Fibroblast of pulmonary artery (primary cell): ENCODE measurements around the gene TCF7L2.

Source experiments
- DNase-seq: peaks from one replicate; pipeline ENCODE4 v3.0.0-alpha.2; 2010; ENCODE audit warnings: low read depth
- H3K4me3 ChIP-seq: replicated peaks from 2 replicates; pipeline ENCODE4 v1.5.1; 2011; ENCODE audit warnings: low read depth, mild to moderate bottlenecking, control low read depth, low read length, moderate library complexity
- TF ChIP-seq, protein P1 (sequence below): IDR thresholded peaks from 2 replicates; pipeline ENCODE4 v1.5.1; 2011; ENCODE audit warnings: mild to moderate bottlenecking, control low read depth, low read length, inconsistent platforms; ENCODE audit errors: missing control alignments

TCF7L2 gene

DNA sequence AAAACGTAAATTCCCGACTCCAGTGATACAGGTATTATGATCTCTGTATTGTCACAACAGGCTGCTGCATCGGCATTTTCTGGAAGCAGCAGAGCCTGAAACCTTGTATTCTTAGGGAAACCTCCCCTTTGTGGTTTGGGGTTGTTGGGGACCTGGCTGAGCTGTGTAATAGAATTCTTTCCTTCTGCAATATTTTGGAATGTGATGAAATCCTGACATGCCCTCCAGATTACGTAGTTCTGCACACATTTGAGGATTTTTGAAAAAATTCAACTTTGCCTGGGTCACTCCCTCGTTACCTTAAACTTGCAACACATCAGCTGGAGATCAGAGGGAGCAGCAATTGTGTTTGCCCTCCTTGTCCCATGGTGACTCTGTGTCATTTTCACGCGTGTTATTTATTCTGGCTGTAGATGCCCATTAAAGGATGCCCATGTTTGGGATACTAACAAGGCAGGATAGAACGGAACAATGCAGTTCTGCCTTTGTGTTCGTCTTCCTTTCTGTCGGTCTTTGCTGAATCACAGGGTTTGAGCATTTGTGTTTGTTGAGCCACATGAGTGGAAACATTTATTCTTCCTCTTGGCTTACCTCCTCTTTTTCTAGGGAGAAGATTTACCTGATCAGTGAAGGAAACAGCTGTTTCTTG lies 181.7 kb downstream of the TCF7L2 start:
- H3K4me3 ChIP-seq = no peak overlapping the region
- peak; percentile 95 for DNase-seq
- TF ChIP-seq, protein P1, sequence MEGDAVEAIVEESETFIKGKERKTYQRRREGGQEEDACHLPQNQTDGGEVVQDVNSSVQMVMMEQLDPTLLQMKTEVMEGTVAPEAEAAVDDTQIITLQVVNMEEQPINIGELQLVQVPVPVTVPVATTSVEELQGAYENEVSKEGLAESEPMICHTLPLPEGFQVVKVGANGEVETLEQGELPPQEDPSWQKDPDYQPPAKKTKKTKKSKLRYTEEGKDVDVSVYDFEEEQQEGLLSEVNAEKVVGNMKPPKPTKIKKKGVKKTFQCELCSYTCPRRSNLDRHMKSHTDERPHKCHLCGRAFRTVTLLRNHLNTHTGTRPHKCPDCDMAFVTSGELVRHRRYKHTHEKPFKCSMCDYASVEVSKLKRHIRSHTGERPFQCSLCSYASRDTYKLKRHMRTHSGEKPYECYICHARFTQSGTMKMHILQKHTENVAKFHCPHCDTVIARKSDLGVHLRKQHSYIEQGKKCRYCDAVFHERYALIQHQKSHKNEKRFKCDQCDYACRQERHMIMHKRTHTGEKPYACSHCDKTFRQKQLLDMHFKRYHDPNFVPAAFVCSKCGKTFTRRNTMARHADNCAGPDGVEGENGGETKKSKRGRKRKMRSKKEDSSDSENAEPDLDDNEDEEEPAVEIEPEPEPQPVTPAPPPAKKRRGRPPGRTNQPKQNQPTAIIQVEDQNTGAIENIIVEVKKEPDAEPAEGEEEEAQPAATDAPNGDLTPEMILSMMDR = no peak

- TF ChIP-seq, protein P1 = no peak
- DNase-seq = peak; percentile 36
- H3K4me3 ChIP-seq = no peak overlapping the region
Observed at GRCh38 chr10:113132591-113133121, 182.6 kb downstream of the TCF7L2 start.

- no peak overlapping the region for H3K4me3 ChIP-seq
- peak; percentile 65 for DNase-seq
- TF ChIP-seq, protein P1 = no peak
Observed at GRCh38 chr10:113133497-113134115, 183.6 kb downstream of the TCF7L2 start.

GRCh38 chr10:113135025-113135424 lies 185.0 kb downstream of the TCF7L2 start:
- no peak for DNase-seq
- no peak overlapping the region for H3K4me3 ChIP-seq
- TF ChIP-seq, protein P1 = no peak

DNA sequence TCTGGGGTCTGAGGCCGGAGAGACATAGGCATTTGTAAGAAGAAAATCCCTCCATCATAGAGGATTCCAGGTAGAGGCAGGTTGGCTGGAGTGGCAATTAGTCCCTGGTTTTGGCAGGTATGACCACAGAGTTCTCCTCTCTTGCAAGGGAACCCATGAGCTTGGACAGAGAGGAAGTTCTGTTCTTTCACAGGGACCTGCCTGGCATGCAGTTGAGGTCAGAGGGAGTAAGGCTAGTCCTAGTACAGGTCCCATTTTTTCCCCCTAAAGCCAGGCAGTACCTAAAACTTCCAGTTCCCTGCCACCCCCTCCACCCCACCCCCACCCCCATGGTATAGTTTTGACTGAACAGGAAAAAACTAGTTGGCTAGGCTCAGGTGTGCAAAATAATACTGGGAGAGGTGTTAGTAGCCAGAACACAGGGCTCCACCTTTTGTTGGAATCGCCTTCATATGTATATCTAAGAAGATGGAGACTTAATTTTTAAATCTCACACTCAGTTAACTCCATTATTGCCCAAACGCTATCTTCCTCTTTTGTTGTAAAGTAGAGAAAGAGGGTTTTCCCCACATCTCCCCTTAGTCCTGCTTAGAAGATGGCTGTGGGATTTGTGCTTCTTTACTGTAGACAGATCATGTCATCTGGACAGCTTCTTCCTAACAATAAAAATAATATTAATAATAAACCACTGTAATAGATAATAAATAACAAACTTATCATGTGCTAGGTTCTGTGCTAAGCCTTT lies 188.1 kb downstream of the TCF7L2 start:
- DNase-seq = no peak
- H3K4me3 ChIP-seq = no peak overlapping the region
- TF ChIP-seq, protein P1 = no peak

DNA sequence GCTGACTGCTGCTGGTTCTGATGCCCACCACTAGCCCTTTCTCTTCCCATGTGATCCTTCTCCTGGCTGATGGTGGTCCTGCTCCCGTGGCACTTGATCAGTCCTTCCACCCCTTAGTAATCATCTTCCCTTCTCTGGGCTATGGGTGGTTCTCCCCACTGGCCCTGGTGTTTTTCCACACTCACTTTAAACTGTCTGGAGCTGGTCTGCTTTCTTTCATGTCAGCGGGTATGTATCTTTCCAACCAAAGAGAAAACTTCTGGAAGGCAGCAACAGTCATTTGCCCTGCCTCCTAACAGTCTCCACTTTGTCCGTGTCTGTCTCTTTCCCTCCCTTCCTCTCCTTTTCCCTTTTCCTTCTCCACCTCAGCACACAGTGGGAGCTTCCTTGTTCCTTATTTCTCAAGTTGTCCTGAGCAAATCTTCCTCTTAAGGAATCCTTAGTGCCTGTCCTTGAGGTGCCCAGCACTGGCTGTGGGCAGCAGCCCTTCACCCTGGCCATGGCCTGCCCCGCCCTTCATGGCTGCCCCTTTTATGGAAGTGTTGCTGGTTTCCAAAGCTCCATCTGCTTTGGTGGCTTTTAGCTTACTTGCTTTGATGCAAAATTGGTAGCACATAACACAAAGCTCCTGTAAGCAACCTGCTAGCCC lies 189.0 kb downstream of the TCF7L2 start:
- TF ChIP-seq, protein P1 = no peak
- DNase-seq = no peak
- H3K4me3 ChIP-seq = no peak overlapping the region
